ENCODE measurements around the gene DCAKD.
A peak's percentile ranks its signal among the peaks of the same experiment; 100 is the strongest.

Gene DCAKD

GRCh38 chr17:45029758-45030423 is 21.5 kb downstream of the DCAKD start:
- DNase-seq, result no peak

DNA sequence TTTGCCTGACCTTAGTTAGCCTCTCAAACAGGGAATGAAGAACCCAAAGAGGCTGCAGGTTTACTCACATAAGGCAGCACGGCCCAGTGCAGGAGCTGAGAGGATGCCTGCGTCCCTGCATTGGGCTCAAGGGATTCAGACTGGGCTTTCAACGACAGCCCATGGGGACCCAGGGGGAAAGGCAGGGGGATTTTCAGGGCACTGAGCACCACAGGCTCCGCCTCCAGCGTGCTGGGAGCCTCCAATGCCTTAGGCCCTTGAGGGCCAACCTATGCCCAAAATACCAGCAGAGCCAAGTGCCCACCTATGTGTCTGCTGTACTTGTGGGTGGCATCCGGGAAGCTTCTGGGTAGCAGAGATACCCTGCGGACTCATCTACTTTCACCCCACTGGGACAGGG is 22.3 kb downstream of the DCAKD start:
- DNase-seq, result no peak

DNA sequence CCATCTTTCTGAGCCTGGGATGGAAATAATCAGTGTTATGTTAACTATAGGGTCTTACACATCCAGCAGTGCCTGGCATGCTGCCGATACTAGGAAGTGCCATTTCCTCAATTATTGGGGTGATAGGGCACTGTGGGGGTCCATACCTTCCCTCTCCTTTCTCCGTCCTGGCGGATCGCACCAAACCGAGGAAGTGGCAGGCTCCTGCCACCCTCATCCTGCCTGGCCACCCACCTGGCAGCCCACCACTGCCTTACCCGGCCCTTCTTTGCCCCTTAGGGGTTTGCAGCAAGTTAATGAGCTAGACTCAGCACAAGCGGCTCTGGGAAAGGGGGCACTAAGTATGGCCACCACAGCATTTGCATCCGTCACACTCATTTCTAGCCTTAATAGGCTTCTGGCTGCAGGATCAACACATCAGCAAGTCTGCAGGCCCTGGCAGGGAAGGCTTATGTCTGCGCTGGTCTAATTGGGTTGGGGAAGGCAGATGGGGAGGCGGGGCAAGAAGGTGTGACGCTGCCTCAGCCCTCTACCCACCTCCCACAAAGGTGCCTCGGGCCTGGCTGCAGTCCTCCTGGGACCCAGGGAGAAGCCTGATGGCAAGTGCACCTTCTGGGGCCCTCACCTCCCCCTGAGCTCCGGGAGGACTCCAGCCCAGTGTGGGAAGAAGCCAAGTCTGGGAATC is 28.6 kb downstream of the DCAKD start:
- DNase-seq, result peak; percentile 61

DNA sequence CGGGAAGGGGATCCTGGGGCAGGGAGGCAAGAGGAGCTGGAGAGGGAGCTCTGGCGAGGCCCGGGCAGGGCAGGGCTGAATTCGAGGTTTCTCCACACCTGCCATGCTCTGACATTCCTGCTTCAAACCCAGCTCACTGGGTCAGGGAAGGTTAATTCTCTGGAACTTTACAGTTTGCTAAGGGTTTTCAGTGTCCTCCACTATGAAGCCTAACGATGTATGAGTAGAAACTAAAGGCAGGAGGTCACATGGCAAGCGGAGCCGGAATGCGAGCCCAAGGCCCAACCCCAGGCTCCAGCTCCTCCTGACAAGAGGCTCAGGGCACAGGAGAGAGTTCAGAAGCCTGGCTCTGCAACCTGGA is 29.2 kb downstream of the DCAKD start:
- DNase-seq, result no peak

DNA sequence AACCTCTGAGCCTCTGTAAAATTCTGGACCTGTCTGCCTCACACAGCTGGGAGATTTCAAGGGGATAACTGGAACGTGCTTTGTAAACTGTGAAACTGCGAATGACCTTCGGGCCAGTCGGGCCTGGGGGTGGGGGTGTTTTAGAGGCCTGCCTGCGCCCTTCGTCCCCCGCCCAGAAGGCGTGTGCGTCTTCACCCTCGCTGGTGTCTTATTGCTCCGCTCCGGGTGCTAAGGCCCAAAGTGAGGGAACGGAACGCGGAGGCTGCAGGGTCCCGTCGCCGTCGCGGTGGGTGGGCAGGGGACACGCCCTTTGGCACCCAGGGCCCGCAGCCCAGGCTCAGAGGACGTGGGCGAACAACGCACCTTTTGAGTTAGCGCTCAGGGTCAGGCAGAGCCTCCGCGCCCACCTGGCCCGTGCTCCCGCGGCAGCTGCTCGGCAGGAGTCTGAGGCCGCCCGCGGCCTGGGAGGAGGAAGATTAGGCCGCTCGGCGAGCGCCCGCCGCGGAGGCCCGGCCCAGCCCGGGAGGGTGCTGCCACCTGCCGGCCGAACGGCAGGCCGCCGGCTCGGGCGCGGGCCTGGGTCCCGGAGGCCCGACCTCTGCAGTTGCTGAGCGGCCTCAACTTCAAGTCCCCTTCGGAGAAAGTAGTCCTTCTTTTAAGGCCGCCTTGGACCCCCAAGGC is 29.7 kb downstream of the DCAKD start:
- no peak for DNase-seq

DNA sequence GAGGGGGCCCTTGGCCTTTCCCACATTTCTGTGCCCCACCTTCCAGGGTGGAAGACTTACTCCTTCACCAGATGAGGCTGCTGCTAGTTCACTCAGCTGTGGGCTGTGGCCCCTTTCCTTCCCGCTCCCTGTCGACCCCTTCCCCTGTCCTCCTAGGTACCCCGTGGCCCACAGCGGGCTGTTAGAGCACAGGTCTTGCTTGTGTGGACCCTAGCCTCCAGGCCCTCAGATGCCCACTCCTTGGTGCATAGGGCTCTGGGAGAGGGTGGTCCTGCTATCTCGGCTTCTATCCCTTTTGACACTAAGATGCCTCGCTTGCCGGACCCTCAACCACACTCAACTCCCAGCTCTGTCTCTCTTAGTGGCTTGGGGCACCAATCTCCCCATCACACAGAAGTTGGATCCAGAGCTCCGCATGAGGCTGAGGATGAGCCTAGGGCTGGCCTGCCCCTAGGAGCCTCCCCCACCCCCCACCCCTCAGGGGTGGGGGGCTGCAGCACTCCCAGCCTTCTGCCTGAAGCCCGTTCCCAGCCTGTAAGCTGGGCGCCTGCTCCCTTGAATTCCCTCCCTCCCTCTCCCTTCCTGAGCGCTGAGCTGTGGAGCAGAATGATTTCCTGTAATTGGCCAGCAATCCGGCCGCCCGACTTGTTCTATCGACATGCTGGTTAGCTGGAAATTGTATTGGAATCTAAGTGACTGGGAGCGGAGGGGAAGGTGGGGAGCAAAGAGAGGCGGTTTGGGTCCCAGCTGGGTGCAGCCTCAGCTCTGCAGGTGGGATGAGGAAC is 30.9 kb downstream of the DCAKD start:
- no peak for DNase-seq

GRCh38 chr17:45018848-45019711 is 32.4 kb downstream of the DCAKD start:
- no peak for DNase-seq

GRCh38 chr17:45018514-45018847 is 33.0 kb downstream of the DCAKD start:
- DNase-seq, result no peak

DNA sequence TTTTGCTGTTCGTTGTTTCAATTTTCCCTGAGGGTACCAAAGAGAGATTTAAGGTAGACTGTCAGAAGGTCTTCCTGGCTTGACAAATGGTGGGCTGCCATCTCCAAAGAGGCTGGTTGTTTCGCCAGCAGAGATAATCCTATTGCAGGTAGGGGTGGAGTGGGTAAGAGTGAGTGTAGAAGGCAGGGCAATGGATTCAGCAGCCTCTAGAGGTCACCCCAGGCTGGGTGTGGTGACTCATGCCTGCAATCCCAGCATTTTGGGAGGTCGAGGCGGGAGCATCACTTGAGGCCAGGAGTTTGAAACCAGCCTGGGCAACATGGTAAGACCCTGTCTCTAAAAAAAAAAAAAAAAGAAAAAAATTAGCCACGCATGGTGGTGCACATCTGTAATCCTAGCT is 34.6 kb downstream of the DCAKD start:
- DNase-seq, result no peak

GRCh38 chr17:45016237-45016636 is 35.2 kb downstream of the DCAKD start:
- DNase-seq, result no peak

GRCh38 chr17:45013021-45013997 is 38.1 kb downstream of the DCAKD start:
- peak; percentile 88 for DNase-seq

GRCh38 chr17:45011767-45012166 is 39.7 kb downstream of the DCAKD start:
- no peak for DNase-seq

DNA sequence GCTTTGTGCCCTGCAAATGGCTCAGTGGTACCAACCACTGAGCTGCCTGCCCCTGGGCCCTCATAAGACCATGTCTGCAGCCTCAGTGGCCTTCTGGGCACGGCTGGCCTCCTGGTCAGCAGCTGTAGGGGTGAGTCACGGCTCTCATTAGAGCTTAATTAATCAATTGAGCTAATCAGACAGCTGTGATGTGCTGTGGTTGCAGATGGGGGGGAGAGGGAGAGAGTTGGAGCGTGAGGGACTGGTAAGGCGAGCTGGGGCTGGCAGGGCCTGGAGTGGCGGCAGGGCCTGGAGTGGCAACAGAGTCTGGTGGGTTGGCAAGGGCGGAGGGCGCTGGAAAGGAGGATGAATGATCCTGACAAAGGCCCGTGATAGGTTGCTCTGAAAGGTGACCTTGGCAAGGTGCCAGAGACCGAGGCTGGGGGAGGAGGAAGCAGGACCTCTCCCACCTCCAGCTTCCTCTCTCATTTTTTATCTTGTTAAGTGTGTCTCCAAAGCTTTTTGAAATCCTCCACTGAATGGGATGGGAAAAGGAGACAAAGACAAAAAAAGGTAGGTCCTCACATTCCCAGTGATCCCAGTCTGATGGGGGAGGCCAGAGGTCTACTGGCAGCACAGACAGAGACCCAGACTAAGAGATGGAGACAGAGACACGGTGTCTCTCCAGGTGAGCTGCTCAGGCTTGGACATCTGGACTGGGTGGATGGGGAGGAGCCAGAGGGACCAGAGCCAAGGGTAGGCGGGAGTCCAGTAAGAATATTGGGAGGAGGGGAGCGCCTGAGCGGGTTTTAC is 41.6 kb downstream of the DCAKD start:
- DNase-seq, result no peak

DNA sequence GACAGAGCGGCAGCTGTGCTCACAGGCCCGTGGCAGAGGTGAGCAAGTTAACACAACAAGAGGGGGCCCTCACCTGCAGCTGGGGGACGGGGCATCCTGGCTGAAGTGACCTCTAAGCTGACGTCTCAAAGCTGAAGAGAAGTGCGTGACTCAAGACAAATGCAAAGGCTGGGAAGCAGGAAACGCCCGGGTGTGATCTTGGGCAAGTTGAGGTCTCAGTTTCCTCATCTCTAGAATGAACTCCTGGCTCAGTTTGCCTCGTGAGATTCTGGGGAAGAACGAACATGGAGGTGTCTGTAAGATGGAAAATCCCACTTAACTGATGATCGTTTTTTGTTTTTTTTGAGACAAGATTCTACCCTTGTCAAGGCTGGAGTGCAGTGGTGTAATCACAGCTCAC is 43.2 kb downstream of the DCAKD start:
- DNase-seq, result no peak

GRCh38 chr17:45006927-45007461 is 44.4 kb downstream of the DCAKD start:
- DNase-seq, result peak; percentile 85

DNA sequence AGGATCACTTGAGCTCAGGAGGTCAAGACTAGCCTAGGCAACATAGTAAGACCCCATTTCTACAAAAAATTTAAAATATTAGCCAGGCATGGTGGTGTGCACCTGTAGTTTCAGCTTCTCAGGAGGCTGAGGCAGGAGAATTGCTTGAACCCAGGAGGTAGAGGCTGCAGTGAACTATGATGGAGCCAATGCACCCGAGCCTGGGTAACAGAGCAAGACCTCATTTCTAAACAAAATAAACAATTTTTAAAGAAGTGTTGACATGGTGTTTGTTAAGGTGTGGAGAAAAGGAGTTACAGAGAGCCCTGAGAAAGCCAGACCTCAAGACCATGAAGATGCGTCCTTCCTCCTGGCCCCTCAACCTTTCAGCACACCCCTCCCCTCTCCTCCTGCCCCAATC is 45.7 kb downstream of the DCAKD start:
- DNase-seq, result no peak

GRCh38 chr17:45004388-45004787 is 47.0 kb downstream of the DCAKD start:
- DNase-seq, result no peak

GRCh38 chr17:45003877-45004276 is 47.6 kb downstream of the DCAKD start:
- DNase-seq, result no peak

- DNase-seq, result no peak
Measured at GRCh38 chr17:45001310-45001709, 50.1 kb downstream of the DCAKD start.

GRCh38 chr17:44999433-44999832 is 52.0 kb downstream of the DCAKD start:
- no peak for DNase-seq

All from NCI-H524 treated with DMSO at 0.1 percent for 48 hours (cell line).